Fibroblast of peridontal ligament (primary cell): ENCODE measurements around the gene AOC2.

ENCODE experiments used
- DNase-seq: peaks from one replicate; pipeline ENCODE4 v3.0.0-alpha.2; 2010; ENCODE audit errors: extremely low read depth

AOC2 gene

GRCh38 chr17:42844271-42844670, at the start of gene AOC2:
Gene AOC2, plus strand, starts transcription at chr17:42844580. Its CDS starts 47 bp downstream, at chr17:42844627.
- DNase-seq, result peak; percentile 49

- DNase-seq, result no peak
Observed at GRCh38 chr17:42795061-42795460, 49.3 kb upstream of the AOC2 start.

GRCh38 chr17:42795465-42795864, 48.9 kb upstream of the AOC2 start:
- DNase-seq, result no peak

- DNase-seq, result no peak
Observed at GRCh38 chr17:42796066-42796758, 48.2 kb upstream of the AOC2 start.

- DNase-seq, result no peak
Observed at GRCh38 chr17:42797067-42798007, 47.0 kb upstream of the AOC2 start.

- DNase-seq, result no peak
Observed at GRCh38 chr17:42798011-42798382, 46.4 kb upstream of the AOC2 start.

- peak; percentile 76 for DNase-seq
Observed at GRCh38 chr17:42798383-42799380, 45.7 kb upstream of the AOC2 start, which contains the start of the genes CNTD1 and COA3. Gene CNTD1, plus strand, starts transcription at chr17:42798861. Its CDS starts 207 bp downstream, at chr17:42799068. Gene COA3, minus strand, starts transcription at chr17:42798704. Its CDS starts 23 bp downstream, at chr17:42798681.

- DNase-seq, result no peak
Observed at GRCh38 chr17:42803074-42803883, 41.1 kb upstream of the AOC2 start.

- no peak for DNase-seq
Observed at GRCh38 chr17:42804918-42805367, 39.4 kb upstream of the AOC2 start.

- DNase-seq, result no peak
Observed at GRCh38 chr17:42806249-42806648, 38.1 kb upstream of the AOC2 start.

GRCh38 chr17:42809250-42809649, 35.1 kb upstream of the AOC2 start:
- peak; percentile 78 for DNase-seq

- DNase-seq, result peak; percentile 44
Observed at GRCh38 chr17:42814633-42815399, 29.6 kb upstream of the AOC2 start.

GRCh38 chr17:42817866-42818265, 26.5 kb upstream of the AOC2 start:
- no peak for DNase-seq

GRCh38 chr17:42818379-42818778, 26.0 kb upstream of the AOC2 start:
- DNase-seq, result no peak

GRCh38 chr17:42819939-42820535, 24.3 kb upstream of the AOC2 start:
- DNase-seq, result peak; percentile 48

GRCh38 chr17:42821176-42821575, 23.2 kb upstream of the AOC2 start:
- no peak for DNase-seq

GRCh38 chr17:42827472-42827871, 16.9 kb upstream of the AOC2 start:
- DNase-seq, result no peak

GRCh38 chr17:42830971-42831370, 13.4 kb upstream of the AOC2 start:
- DNase-seq, result no peak

- DNase-seq, result no peak
Observed at GRCh38 chr17:42832213-42832933, 12.0 kb upstream of the AOC2 start.
